HepG2 (cell line): Measurements from ENCODE around the gene ALG14. TPM values are rescaled to one million over a fixed set of nuclear protein-coding genes. Genes with fewer than 3 reads are reported as not detected.

Experiments
- BORCS8-MEF2B ChIP-seq: sonication (generic); formaldehyde crosslinking; IDR thresholded peaks from 2 replicates; pipeline ENCODE4 v1.8.0; 2022; ENCODE audit warnings: mild to moderate bottlenecking, missing genetic modification reagents
- KDM5B ChIP-seq: sonication (generic); formaldehyde crosslinking; IDR thresholded peaks from 2 replicates; pipeline ENCODE4 v1.4.0; 2020; ENCODE audit warnings: missing genetic modification reagents, mild to moderate bottlenecking, borderline replicate concordance
- LCORL ChIP-seq, 2 experiments: fragments of 450-650 bp in 1 of 2; sonication (generic) in 1 of 2; formaldehyde crosslinking in 1 of 2; IDR thresholded peaks; 2 replicates each; pipeline versions ENCODE4 v1.5.0 to v1.6.1; 2017 to 2020; ENCODE audit warnings: antibody characterized with exemption in 1 of 2, missing genetic modification reagents in 1 of 2
- MAZ ChIP-seq, 2 experiments: sonication (generic) in 1 of 2; formaldehyde crosslinking in 1 of 2; IDR thresholded peaks; 2 replicates each; pipeline versions ENCODE4 v1.5.0 to v1.6.1; 2012 to 2020; ENCODE audit warnings: low read depth in 2 of 2, mild to moderate bottlenecking in 2 of 2, borderline replicate concordance in 1 of 2, improper control_type of control experiment in 1 of 2, low read length in 1 of 2, missing genetic modification reagents in 1 of 2, moderate library complexity in 1 of 2
- MEIS1 ChIP-seq: sonication (generic); formaldehyde crosslinking; IDR thresholded peaks from 2 replicates; pipeline ENCODE4 v1.9.0; 2021; ENCODE audit warnings: mild to moderate bottlenecking, missing genetic modification reagents, moderate library complexity, borderline replicate concordance
- MTA1 ChIP-seq: sonication (generic); formaldehyde crosslinking; IDR thresholded peaks from 2 replicates; pipeline ENCODE4 v1.4.0; 2020; ENCODE audit warnings: missing genetic modification reagents, mild to moderate bottlenecking, borderline replicate concordance
- MYNN ChIP-seq: sonication (generic); formaldehyde crosslinking; IDR thresholded peaks from 2 replicates; pipeline ENCODE4 v1.4.0; 2020; ENCODE audit warnings: mild to moderate bottlenecking, low read depth, missing genetic modification reagents
- NFIB ChIP-seq: sonication (generic); formaldehyde crosslinking; IDR thresholded peaks from 2 replicates; pipeline ENCODE4 v1.9.0; 2021; ENCODE audit warnings: missing genetic modification reagents, mild to moderate bottlenecking, borderline replicate concordance
- RXRA ChIP-seq: sonication (generic); formaldehyde crosslinking; IDR thresholded peaks from 2 replicates; pipeline ENCODE4 v1.5.1; 2020; ENCODE audit warnings: missing genetic modification reagents
- SIN3A ChIP-seq: IDR thresholded peaks from 2 replicates; pipeline ENCODE4 v1.6.1; 2011; ENCODE audit warnings: low read depth, mild to moderate bottlenecking, control low read depth, low read length, borderline replicate concordance
- SMAD9 ChIP-seq: sonication (generic); formaldehyde crosslinking; IDR thresholded peaks from 2 replicates; pipeline ENCODE4 v1.5.1; 2020; ENCODE audit warnings: mild to moderate bottlenecking, missing genetic modification reagents
- ZNF205 ChIP-seq: IDR thresholded peaks from 2 replicates; pipeline ENCODE4 v1.6.1; 2018; ENCODE audit warnings: missing biosample characterization, missing genetic modification reagents
- ZNF550 ChIP-seq: sonication (generic); formaldehyde crosslinking; IDR thresholded peaks from 2 replicates; pipeline ENCODE4 v1.4.0; 2020; ENCODE audit warnings: mild to moderate bottlenecking, missing genetic modification reagents, borderline replicate concordance
- polyA plus RNA-seq, 8 experiments: library from polyadenylated mRNA; depleted of rRNA in 3 of 8; stranded (reverse) in 7 of 8; unstranded in 1 of 8; fragments of >200 nt; fragmentation: Illumina TruSeq in 4 of 8; extraction: Trizol in 4 of 8; gene quantifications; 2 replicates each; pipeline versions ENCODE4 v1.2.1 to v1.2.3, GENCODE V29; 2011 to 2016; ENCODE audit warnings: low read depth in 4 of 8, missing spikeins in 1 of 8, mixed read lengths in 1 of 8; ENCODE audit not compliant: insufficient read depth in 1 of 8
- total RNA-seq, 5 experiments: library from RNA; depleted of rRNA; stranded (reverse); fragments of >200 nt; fragmentation: Illumina TruSeq; extraction: Trizol; gene quantifications; 2 replicates each; pipeline ENCODE4 v1.2.3, GENCODE V29; 2016; ENCODE audit warnings: low read depth in 1 of 5
- TF ChIP-seq, protein P1 (sequence below): sonication (generic); formaldehyde crosslinking; IDR thresholded peaks from 2 replicates; pipeline ENCODE4 v1.8.1; 2022; ENCODE audit warnings: low read depth, mild to moderate bottlenecking, missing genetic modification reagents
- TF ChIP-seq, protein P2 (sequence below): sonication (generic); formaldehyde crosslinking; IDR thresholded peaks from 2 replicates; pipeline ENCODE4 v1.4.0; 2020; ENCODE audit warnings: mild to moderate bottlenecking, low read depth, missing genetic modification reagents
- TF ChIP-seq, protein P3 (sequence below): sonication (generic); formaldehyde crosslinking; IDR thresholded peaks from 2 replicates; pipeline ENCODE4 v1.4.0; 2020; ENCODE audit warnings: low read depth, missing genetic modification reagents

The ALG14 gene
- total and polyA plus RNA-seq, 2 of the 13 experiments (the other 11 are each of a cell fraction or from before 2014, with no cell fraction given) = 4.5 to 12.7 TPM

DNA sequence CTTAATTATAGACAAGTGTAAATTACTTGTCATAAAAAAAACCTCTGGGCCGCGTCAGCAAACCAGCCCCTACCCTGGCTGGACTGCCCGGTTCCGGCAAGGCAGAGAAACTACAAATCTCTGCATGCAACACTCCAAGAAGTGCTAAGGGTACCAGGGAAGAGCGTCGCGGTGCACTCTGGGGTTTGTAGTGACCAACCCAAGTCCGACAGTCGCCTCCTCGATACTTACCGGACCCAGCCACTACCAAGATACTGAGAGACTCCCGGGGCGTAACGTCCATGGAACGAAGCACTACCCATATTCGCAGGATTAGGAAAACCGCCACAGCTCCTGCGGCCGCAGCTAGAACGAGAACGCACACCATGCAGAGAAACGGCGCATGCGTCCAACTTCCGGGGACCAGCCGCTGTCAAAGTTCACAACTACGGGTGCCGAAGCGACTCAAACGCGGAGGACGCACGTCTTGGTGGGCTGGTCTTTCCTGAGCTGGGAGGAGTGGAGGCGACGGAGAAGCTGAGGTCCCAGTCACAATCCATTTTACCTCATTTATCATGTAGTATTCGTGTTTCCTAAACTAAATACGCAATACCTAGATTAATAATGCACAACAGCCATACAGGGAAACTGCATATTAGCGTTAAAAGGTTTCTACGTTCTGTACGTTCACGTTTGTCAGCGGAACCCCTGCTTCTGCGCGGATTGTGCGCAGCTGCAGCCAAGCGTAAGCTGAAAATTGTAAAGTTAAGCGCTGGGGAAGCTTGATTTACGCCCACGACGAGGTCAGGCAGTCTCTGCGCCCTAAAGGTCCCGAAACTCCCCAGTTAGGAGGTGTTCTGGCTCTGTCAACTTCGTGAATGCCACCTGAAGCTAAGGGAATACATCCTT is at the start of gene ALG14 (continued):
- TF ChIP-seq, protein P1, sequence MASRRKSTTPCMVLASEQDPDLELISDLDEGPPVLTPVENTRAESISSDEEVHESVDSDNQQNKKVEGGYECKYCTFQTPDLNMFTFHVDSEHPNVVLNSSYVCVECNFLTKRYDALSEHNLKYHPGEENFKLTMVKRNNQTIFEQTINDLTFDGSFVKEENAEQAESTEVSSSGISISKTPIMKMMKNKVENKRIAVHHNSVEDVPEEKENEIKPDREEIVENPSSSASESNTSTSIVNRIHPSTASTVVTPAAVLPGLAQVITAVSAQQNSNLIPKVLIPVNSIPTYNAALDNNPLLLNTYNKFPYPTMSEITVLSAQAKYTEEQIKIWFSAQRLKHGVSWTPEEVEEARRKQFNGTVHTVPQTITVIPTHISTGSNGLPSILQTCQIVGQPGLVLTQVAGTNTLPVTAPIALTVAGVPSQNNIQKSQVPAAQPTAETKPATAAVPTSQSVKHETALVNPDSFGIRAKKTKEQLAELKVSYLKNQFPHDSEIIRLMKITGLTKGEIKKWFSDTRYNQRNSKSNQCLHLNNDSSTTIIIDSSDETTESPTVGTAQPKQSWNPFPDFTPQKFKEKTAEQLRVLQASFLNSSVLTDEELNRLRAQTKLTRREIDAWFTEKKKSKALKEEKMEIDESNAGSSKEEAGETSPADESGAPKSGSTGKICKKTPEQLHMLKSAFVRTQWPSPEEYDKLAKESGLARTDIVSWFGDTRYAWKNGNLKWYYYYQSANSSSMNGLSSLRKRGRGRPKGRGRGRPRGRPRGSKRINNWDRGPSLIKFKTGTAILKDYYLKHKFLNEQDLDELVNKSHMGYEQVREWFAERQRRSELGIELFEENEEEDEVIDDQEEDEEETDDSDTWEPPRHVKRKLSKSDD (CRISPR knock-in tag) = no peak
- peak; percentile 60; the same call in 1 of the 2 replicates for TF ChIP-seq RXRA
- no peak for TF ChIP-seq NFIB
- TF ChIP-seq, protein P2, sequence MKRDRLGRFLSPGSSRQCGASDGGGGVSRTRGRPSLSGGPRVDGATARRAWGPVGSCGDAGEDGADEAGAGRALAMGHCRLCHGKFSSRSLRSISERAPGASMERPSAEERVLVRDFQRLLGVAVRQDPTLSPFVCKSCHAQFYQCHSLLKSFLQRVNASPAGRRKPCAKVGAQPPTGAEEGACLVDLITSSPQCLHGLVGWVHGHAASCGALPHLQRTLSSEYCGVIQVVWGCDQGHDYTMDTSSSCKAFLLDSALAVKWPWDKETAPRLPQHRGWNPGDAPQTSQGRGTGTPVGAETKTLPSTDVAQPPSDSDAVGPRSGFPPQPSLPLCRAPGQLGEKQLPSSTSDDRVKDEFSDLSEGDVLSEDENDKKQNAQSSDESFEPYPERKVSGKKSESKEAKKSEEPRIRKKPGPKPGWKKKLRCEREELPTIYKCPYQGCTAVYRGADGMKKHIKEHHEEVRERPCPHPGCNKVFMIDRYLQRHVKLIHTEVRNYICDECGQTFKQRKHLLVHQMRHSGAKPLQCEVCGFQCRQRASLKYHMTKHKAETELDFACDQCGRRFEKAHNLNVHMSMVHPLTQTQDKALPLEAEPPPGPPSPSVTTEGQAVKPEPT (CRISPR knock-in tag) = no peak
- no peak for TF ChIP-seq SMAD9 (CRISPR knock-in tag)
- TF ChIP-seq ZNF550 (CRISPR knock-in tag) = 0 out of 2 replicates have a peak, but pooled peaks have one; percentile 70
- 0 out of 2 replicates have a peak, but pooled peaks have one; percentile 44 for TF ChIP-seq MAZ (IDR thresholded peaks at IDR 0.05; ENCODE audit: borderline replicate concordance, low read depth, low read length)
- TF ChIP-seq MAZ (CRISPR knock-in tag; IDR thresholded peaks at IDR 0.05; ENCODE audit: low read depth) = no peak
- TF ChIP-seq BORCS8-MEF2B (CRISPR knock-in tag) = 0 out of 2 replicates have a peak, but pooled peaks have one; percentile 47
- TF ChIP-seq ZNF205 (CRISPR knock-in tag) = 0 out of 2 replicates have a peak, but pooled peaks have one; percentile 22
- peak; percentile 75; the same call in 1 of the 2 replicates for TF ChIP-seq MTA1 (CRISPR knock-in tag)
- TF ChIP-seq LCORL (IDR thresholded peaks at IDR 0.05) = no peak
- 0 out of 2 replicates have a peak, but pooled peaks have one; percentile 29 for TF ChIP-seq LCORL (CRISPR knock-in tag; IDR thresholded peaks at IDR 0.05)
- TF ChIP-seq MEIS1 (CRISPR knock-in tag) = peak; percentile 69; the same call in 1 of the 2 replicates
- TF ChIP-seq KDM5B (CRISPR knock-in tag) = no peak; the same call in 1 of the 2 replicates
- TF ChIP-seq, protein P3, sequence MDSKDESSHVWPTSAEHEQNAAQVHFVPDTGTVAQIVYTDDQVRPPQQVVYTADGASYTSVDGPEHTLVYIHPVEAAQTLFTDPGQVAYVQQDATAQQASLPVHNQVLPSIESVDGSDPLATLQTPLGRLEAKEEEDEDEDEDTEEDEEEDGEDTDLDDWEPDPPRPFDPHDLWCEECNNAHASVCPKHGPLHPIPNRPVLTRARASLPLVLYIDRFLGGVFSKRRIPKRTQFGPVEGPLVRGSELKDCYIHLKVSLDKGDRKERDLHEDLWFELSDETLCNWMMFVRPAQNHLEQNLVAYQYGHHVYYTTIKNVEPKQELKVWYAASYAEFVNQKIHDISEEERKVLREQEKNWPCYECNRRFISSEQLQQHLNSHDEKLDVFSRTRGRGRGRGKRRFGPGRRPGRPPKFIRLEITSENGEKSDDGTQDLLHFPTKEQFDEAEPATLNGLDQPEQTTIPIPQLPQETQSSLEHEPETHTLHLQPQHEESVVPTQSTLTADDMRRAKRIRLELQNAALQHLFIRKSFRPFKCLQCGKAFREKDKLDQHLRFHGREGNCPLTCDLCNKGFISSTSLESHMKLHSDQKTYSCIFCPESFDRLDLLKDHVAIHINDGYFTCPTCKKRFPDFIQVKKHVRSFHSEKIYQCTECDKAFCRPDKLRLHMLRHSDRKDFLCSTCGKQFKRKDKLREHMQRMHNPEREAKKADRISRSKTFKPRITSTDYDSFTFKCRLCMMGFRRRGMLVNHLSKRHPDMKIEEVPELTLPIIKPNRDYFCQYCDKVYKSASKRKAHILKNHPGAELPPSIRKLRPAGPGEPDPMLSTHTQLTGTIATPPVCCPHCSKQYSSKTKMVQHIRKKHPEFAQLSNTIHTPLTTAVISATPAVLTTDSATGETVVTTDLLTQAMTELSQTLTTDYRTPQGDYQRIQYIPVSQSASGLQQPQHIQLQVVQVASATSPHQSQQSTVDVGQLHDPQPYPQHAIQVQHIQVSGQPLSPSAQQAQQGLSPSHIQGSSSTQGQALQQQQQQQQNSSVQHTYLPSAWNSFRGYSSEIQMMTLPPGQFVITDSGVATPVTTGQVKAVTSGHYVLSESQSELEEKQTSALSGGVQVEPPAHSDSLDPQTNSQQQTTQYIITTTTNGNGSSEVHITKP (CRISPR knock-in tag) = 0 out of 2 replicates have a peak, but pooled peaks have one; percentile 6
- peak; percentile 80; the same call in 1 of the 2 replicates for TF ChIP-seq MYNN (CRISPR knock-in tag)
- TF ChIP-seq SIN3A = peak; percentile 76; the same call in 1 of the 2 replicates
